Measurements from ENCODE around the gene ELMO1. TPM values are rescaled to one million over a fixed set of nuclear protein-coding genes. Genes with fewer than 3 reads are reported as not detected.

Gene ELMO1
- total RNA-seq, 1 experiment from 2014 or later, result 7.8 TPM

DNA sequence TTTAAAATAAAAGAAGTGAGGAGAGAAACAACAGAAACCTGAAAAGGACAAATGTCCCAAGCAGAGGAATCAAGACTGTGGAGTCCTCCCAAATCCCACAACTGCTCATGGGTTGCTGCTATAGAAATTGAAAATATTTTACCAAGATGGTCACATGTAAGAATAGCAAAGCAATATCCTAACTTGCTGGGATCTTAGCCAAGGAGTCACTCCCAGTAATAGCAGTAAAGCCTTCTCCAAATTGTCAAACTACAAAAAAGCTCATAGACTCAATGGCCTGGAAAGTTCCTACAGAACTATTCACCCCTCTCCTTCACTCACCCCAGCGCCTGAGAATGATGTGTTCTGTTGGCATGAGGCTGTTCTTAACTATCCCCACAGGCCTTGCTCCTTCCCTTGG, 186.5 kb downstream of the ELMO1 start:
- Mint-ChIP-seq H3K27ac (no peak overlapping the region), H3K9me3 (no peaks in the 10 kb centered on the region), H3K4me3 (no peak overlapping the region), H3K27me3 (ENCODE audit: low read depth) (no peaks in the 10 kb centered on the region), H3K4me1 (peaks cover 18% of the 10 kb centered on the region in 2 experiments), H3K36me3 (ENCODE audit: insufficient read depth in 1 of 3, low read depth in 3 of 3) (no peaks in the 10 kb centered on the region; a peak in 1 of 7 replicates)
- no peak overlapping the region for H3K18ac ChIP-seq (ENCODE audit: insufficient read length, low read depth, low read length)
- H3K27ac ChIP-seq (ENCODE audit: insufficient read length, low read depth, low read length), result no peak overlapping the region
- no peak overlapping the region for H3K9ac ChIP-seq (ENCODE audit: extremely low read depth, insufficient read length, low read length)
- no peak overlapping the region for H2AFZ ChIP-seq (ENCODE audit: low read length)
- H4K5ac ChIP-seq (ENCODE audit: insufficient read length, low read depth, low read length), result no peak overlapping the region
- no peak overlapping the region for H3K56ac ChIP-seq (ENCODE audit: insufficient read length, low read depth, low read length)
- no peaks in the 10 kb centered on the region for H3K27me3 ChIP-seq (ENCODE audit: insufficient read depth, low read length)
- no peak overlapping the region for H3K14ac ChIP-seq (ENCODE audit: insufficient read depth, low read length)
- no peak overlapping the region for H2BK12ac ChIP-seq (ENCODE audit: insufficient read length, low read depth, low read length)
- no peak overlapping the region for H2AK5ac ChIP-seq (ENCODE audit: insufficient read length, low read length)
- H2BK120ac ChIP-seq (ENCODE audit: low read depth, low read length, poor library complexity, severe bottlenecking), result no peak overlapping the region
- H3K79me1 ChIP-seq (ENCODE audit: insufficient read depth, low read depth, low read length, poor library complexity, severe bottlenecking), result no peaks in the 10 kb centered on the region
- no CpG with 5 or more reads among the region's 1 CpG for WGBS (ENCODE audit: extremely low coverage, insufficient read length, low lambda C conversion rate)
- H3T11ph ChIP-seq (ENCODE audit: low read length), result no peak overlapping the region
- no peaks in the 10 kb centered on the region for H3K23me2 ChIP-seq (ENCODE audit: insufficient read length, low read depth, low read length, poor library complexity, severe bottlenecking)
- no peak overlapping the region for H2BK15ac ChIP-seq (ENCODE audit: low read depth, low read length)
- H4K20me1 ChIP-seq (ENCODE audit: control insufficient read depth, insufficient read depth, insufficient read length), result no peaks in the 10 kb centered on the region
- H3K4ac ChIP-seq (ENCODE audit: low read depth, low read length), result no peak overlapping the region
- no peaks in the 10 kb centered on the region; the same call in 1 of the 2 replicates for H3K79me2 ChIP-seq (ENCODE audit: insufficient read depth, low read length)
- no peak for DNase-seq
- H2BK20ac ChIP-seq (ENCODE audit: low read depth, low read length, poor library complexity, severe bottlenecking), result no peak overlapping the region
- no peak overlapping the region for H4K8ac ChIP-seq (replicated peaks; ENCODE audit: insufficient read length, low read depth, low read length)
- no peak overlapping the region for H4K91ac ChIP-seq (ENCODE audit: insufficient read length, low read depth, low read length)
- TF ChIP-seq, protein P1, sequence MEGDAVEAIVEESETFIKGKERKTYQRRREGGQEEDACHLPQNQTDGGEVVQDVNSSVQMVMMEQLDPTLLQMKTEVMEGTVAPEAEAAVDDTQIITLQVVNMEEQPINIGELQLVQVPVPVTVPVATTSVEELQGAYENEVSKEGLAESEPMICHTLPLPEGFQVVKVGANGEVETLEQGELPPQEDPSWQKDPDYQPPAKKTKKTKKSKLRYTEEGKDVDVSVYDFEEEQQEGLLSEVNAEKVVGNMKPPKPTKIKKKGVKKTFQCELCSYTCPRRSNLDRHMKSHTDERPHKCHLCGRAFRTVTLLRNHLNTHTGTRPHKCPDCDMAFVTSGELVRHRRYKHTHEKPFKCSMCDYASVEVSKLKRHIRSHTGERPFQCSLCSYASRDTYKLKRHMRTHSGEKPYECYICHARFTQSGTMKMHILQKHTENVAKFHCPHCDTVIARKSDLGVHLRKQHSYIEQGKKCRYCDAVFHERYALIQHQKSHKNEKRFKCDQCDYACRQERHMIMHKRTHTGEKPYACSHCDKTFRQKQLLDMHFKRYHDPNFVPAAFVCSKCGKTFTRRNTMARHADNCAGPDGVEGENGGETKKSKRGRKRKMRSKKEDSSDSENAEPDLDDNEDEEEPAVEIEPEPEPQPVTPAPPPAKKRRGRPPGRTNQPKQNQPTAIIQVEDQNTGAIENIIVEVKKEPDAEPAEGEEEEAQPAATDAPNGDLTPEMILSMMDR (conservative IDR thresholded peaks at IDR 0.05), result no peak
- no peak overlapping the region for H3K4me2 ChIP-seq (ENCODE audit: insufficient read depth, insufficient read length, low read length)
- no peak overlapping the region for H3K23ac ChIP-seq (ENCODE audit: insufficient read length, low read depth, low read length)
- no peaks in the 10 kb centered on the region for H3K9me3 ChIP-seq (ENCODE audit: control insufficient read depth, low read depth, low read length)
- H3K4me1 ChIP-seq (ENCODE audit: insufficient read depth, low read length), result peaks cover 3% of the 10 kb centered on the region; the same call in 1 of the 2 replicates
- H2BK5ac ChIP-seq (ENCODE audit: insufficient read length, low read length), result no peak overlapping the region
